Cerebellar cortex (tissue), 1 donor: Measurements from ENCODE around the gene CCNY.
"Not testable (repeated sequence)": the region's sequence is repeated elsewhere in the genome, so short reads cannot be mapped to it uniquely, and the experiment has no call there.

ENCODE experiments used
- DNase-seq: peaks from one replicate; pipeline ENCODE4 v3.0.0-alpha.2; 2015; ENCODE audit warnings: low spot score

Gene CCNY

GRCh38 chr10:35384265-35384868 lies 48.1 kb downstream of the CCNY start:
- no peak for DNase-seq

DNA sequence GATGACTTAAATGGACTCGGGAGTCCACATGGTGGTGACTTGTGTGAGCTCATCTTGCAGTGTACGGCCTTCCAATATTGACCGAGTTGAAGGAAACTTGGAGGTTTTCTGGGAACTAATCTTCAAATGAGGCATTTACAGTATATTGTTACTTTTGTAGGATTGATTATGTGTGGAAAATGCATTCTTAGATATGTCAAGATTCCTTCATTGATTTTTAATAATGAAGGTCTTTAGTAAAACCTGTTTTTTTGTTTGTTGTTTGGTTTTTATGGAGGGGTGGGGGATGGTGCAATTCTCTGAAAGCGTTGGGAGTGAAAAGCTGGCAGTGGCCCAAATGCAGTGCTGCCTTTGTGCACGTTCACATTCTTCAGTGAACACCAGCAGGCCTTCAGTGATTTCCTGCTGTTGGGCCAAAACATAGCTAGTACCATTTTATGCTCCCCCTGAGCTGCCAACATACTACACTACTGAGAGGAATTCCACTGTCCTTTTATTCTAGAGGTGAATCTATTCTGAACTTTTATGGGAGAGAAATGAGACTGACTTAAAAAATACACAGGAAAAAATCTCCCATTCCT lies 50.4 kb downstream of the CCNY start:
- no peak for DNase-seq

DNA sequence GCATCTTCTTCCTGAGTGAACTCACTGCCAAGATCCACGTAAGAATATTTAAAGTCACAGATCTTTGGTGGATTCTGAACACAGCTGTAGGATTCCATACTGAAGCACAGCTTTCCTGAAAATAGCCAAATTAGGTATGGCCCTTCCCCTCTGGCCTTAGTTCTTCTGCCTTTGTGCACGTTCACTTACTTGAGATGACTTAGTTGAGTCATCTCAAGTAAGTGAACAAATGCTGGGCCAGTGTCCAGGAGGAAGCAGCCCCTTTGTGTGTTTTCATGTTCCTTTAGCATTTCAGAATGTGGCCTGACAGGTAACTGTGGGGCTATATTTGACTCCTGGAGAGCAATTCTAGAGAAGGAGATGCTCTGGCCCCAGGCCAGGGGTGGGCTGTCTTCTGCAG lies 51.5 kb downstream of the CCNY start:
- DNase-seq, result no peak

GRCh38 chr10:35388197-35388596 lies 51.9 kb downstream of the CCNY start:
- DNase-seq, result no peak

DNA sequence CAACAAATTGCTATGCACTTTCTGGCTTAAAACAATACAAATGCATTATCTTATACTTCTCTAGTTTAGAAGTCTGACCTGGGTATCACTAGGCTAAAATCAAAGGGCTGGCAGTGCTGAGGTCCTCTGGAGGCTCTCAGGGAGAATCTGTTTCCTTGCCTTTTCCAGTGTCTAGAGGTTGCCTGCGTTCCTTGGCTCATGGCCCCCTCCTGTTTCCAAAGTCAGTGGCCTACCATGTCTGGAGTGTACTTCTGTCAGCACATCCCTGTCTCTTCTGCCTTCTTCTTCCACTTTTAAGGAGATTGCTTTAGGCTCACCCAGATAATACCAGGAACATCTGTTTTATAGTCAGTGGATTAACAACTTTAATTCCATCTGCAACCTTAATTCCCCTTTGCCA lies 52.4 kb downstream of the CCNY start:
- DNase-seq, result no peak

DNA sequence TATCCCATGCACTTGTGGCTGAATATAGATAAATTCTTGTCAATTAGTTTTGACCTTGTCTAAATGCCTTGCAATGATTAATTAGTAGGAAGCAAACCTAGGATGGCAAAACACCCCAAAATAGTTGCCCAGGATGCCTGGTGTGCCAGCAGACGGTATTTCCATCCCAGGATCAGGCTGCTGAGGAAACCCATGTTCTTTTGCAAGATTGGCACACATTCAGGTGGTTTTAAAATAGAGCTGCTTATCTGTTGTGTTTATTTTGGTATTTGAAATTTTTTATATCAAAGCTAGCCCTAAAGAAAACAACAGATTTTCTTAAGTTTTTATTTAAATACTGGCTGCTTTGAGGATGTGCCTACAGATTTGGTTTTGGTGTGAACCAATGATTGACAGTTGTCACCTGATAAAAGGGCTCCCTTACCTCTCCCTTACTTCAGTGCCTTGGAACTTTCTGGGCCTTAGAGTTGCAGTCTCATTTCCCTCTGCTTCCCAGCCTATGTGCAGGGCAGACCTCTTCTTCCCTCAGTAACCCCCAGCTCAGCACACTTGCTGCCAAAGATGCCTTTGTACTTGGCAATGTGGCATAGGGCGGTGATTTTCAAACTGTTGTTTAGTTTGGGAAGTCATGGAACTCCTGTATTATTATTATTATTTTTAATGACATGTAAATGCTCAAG lies 54.0 kb downstream of the CCNY start:
- peak; percentile 26 for DNase-seq

DNA sequence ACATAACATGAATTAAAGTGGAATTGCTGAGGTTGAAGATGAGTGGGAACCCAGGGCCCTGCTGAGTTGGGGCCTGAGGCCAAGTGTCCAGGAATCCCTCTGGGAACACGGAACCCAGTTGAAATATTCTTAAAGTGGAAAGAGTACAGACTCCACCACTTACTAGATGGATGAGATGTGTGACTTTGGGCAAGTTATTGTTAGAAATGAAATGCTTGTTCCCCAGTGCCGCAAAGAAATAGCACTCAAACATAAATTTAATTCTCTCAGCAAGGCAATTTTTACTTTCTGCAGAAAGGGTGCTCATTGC lies 54.5 kb downstream of the CCNY start:
- no peak for DNase-seq

- no peak for DNase-seq
Observed at GRCh38 chr10:35391153-35391953, 55.0 kb downstream of the CCNY start.

DNA sequence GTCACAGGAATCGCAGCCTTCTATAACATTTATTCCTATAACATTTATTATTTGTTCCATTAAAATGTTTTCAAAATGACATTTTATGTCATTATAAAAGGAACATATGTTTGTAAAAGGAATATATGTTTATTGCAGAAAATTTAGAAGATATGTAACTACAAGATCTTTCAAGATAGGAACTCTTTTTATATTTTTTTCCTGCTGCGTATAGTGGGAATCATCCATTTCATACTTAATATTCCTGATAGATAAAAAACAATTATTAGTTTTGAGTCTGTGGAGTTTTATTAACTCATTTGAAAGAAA lies 55.6 kb downstream of the CCNY start:
- no peak for DNase-seq

DNA sequence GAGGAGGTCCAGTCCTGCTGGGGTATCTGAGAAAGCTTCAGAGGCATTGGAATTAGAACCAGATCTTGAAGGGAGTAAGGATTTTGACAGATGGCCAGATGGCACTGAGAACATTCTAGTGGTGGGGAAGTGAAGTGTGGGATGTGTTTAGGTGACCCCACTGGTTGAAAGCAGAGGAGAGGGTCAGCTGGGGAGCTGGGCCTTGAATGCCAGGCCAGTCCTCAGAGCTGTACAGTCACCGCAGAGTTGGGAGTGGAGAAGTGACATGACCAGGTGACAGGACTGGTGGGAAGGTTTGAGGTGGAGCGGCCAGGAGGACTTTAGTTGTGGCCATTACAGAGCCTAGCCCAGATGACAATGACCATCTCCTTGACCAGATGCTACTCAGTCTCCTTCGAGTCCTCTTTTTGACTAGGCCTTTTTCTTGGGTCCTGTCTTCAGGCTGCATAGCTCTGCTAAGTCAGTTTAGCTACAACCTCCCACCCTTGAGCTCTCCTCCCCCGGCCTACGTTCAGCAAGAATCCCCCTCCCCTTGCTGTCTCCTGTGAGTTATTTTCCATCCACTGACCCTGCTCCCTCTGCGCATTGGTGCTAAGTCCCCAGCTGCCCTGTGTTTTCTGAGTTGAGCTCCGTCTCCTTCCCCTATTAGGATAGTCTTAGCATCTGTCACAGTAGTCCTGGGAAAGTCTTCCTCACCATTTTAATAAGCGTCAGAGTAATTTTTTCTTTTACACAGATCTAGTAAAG lies 56.3 kb downstream of the CCNY start:
- DNase-seq, result no peak

DNA sequence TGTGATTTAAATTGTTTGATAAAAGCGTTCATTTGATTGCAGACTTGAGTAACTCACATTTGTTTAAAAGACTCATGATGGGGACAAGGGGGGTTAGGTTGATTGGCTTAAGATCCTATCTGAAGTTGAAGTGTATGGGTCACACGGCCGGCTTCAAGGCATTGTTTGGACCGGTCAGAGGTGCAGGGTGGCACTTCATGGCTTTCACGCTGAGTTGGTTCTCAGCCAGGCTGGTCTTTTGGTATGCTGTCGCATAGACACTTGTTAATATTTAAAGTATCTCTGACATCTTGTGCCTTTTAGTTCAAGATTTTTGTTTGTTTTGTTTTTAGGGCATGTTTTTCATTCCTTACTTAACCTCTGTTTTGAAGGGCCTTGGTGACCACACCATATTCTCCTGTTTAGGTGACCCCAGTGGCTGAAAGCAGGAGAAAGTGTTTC lies 58.1 kb downstream of the CCNY start:
- DNase-seq, result no peak

DNA sequence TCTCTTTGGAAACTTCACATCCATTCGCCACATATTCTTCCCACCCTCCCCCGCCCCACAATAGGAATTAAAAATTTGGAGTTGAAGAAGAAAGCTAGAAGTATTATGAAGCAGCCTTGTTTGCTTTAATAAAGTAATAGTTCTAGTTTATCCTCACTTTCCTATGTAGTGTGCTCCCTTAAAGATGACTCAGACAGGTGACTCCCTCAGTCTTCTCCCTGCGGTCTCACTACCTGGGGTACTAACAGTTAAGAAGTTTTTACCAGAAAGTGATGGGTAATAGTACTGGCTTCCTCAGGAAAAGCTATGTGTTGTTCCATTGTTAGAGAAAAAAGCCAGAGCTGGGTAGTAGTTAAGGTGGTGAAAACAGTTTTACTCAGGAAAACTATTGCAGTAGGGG lies 58.6 kb downstream of the CCNY start:
- no peak for DNase-seq

DNA sequence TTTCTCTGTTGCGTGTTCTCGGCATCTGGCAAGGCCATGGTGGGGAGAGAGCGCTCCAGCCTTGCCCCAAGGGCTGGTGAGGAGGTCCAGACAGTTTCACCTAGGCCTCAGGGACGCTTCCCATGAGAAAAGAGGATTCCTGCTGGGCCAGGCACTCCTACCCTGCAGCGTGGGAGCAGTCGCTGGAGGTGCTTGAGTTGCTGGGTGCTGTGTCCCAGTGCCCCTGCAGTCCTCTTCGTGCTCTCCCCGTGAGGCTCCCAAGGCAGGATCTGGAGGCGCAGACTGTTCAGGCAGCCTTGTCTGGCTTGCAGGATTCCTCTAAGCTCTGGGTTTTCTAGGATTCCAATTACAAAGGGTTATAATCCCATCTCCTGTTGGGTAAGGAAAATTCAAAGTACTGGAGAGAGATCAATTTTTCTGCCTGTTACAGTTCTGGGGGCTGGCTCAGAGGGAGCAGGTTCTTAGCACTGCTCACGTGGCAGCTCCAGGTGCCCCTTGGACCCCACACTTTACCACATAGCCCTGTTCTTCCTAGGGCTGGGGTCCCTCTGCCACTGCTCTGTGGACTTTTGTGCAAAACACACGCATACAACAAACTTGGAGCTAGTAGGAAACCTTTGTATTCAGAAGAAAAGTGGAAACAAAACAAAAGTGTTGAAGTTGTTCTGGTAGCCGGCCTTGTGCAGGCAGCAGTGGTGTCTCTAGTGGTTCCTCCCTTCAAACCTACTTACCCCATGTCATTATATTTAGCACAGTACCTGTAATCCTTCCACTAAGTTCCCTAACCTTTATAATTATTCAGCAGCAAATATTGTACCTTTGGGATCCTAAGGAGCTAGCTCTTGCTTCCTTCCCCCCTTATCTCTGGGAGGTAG lies 60.5 kb downstream of the CCNY start:
- no peak for DNase-seq

- no peak for DNase-seq
Observed at GRCh38 chr10:35397953-35398352, 61.6 kb downstream of the CCNY start.

DNA sequence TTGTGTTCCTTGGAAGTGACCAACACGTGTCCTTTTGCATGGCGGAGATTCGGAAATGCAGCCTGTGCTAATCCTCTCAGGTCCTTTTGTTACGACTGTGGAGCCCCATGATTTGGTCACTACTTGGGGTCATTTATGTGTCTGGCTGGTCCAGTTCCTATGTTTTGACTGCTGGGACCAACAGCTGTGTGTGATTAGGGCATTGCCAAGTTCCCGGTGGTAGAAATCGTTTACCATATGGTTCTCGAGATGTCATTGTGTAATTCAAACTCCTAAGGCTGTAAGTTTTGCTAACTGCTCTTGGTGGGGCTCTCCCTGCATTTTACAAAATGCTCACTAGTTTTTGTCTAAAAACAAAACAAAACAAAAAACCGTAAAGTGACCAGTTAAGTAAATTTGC lies 62.0 kb downstream of the CCNY start:
- peak; percentile 44 for DNase-seq

- no peak for DNase-seq
Observed at GRCh38 chr10:35398908-35399307, 62.6 kb downstream of the CCNY start.

DNA sequence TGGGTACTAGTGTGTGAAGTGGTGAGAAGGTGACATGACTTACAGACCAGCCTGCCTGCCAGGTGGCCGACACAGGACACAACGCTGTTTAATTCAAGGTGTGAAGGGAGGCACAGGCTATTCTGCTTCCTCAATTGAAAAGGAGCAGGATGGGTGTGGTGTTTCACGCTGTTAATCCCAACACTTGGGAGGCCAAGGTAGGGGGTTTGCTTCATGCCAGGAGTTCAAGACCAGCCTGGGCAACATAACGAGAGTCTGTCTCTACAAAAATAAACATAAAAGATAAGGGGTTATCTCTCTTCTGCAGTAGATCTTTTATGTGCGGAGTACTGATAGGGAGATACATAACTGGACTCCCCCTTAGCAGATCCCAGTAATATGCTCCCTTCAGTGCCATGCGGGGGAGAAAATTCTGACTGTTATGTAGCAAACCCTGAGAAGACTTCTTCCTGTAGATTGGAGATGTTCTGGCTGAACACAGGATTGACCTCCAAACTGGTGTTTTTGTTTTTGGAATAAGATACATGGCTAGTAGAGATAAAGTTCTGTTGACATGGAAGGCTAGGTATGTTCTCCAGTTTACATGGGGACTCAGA lies 63.2 kb downstream of the CCNY start:
- DNase-seq, result no peak

GRCh38 chr10:35400595-35401268 lies 64.4 kb downstream of the CCNY start:
- no peak for DNase-seq

- DNase-seq, result not testable (repeated sequence)
Observed at GRCh38 chr10:35403491-35403890, 67.2 kb downstream of the CCNY start.

GRCh38 chr10:35404077-35404476 lies 67.8 kb downstream of the CCNY start:
- DNase-seq, result not testable (repeated sequence)
